Endodermal cell (in vitro differentiated cells): ENCODE data around the gene STAM2. TPM values are rescaled to one million over a fixed set of nuclear protein-coding genes. Genes with fewer than 3 reads are reported as not detected.

Experiments used
- DNase-seq: peaks from one replicate; pipeline ENCODE4 v3.0.0-alpha.2; 2017
- H3K27ac ChIP-seq: 2 replicates; pipeline ENCODE4 v1.5.1; 2013; ENCODE audit warnings: mild to moderate bottlenecking, low read depth, low read length, moderate library complexity
- H3K27me3 ChIP-seq: 2 replicates; pipeline ENCODE4 v1.6.1; 2013; ENCODE audit warnings: mild to moderate bottlenecking, low read length, moderate library complexity; ENCODE audit not compliant: insufficient read depth, control insufficient read depth, poor library complexity, severe bottlenecking
- H3K36me3 ChIP-seq: 2 replicates; pipeline ENCODE4 v1.7.0; 2013; ENCODE audit warnings: mild to moderate bottlenecking, low read length, moderate library complexity; ENCODE audit not compliant: control insufficient read depth, insufficient read depth
- H3K4me1 ChIP-seq: one replicate; pipeline ENCODE4 v1.7.0; 2013; ENCODE audit warnings: low read length; ENCODE audit not compliant: control insufficient read depth, insufficient read depth
- H3K4me3 ChIP-seq: 2 replicates; pipeline ENCODE4 v1.5.1; 2013; ENCODE audit warnings: mild to moderate bottlenecking, low read length, moderate library complexity
- H3K9ac ChIP-seq: 2 replicates; pipeline ENCODE4 v1.6.1; 2013; ENCODE audit warnings: mild to moderate bottlenecking, low read length, moderate library complexity; ENCODE audit not compliant: poor library complexity, severe bottlenecking; ENCODE audit errors: extremely low read depth
- H3K9me3 ChIP-seq: 2 replicates; pipeline ENCODE4 v1.6.1; 2013; ENCODE audit warnings: mild to moderate bottlenecking, low read length, moderate library complexity; ENCODE audit not compliant: control insufficient read depth
- H3K27ac Mint-ChIP-seq: 2 replicates; pipeline ENCODE4 v1.8.0; 2020; ENCODE audit warnings: mixed read lengths
- H3K27me3 Mint-ChIP-seq: 2 replicates; pipeline ENCODE4 v1.8.0; 2021; ENCODE audit warnings: mild to moderate bottlenecking, mixed read lengths; ENCODE audit not compliant: insufficient read depth
- H3K36me3 Mint-ChIP-seq: 2 replicates; pipeline ENCODE4 v1.8.0; 2020; ENCODE audit warnings: low read depth, mixed read lengths
- H3K4me1 Mint-ChIP-seq: 2 replicates; pipeline ENCODE4 v1.8.0; 2020; ENCODE audit warnings: mixed read lengths
- H3K4me3 Mint-ChIP-seq: 2 replicates; pipeline ENCODE4 v1.8.0; 2020; ENCODE audit warnings: mild to moderate bottlenecking, moderate library complexity, mixed read lengths
- H3K9me3 Mint-ChIP-seq: 2 replicates; pipeline ENCODE4 v1.8.0; 2020; ENCODE audit warnings: mild to moderate bottlenecking, mixed read lengths
- WGBS, 2 experiments: methylation state at CpG; one replicate each; pipeline versions ENCODE4 v1.1.5 to v1.1.7; 2013; ENCODE audit warnings: missing lambda C conversion rate in 2 of 2, mixed read lengths in 1 of 2; ENCODE audit not compliant: insufficient coverage in 1 of 2, insufficient read length in 1 of 2; 5-methylcytosine and 5-hydroxymethylcytosine counted together
- total RNA-seq, 2 donors: library from RNA; stranded (reverse); fragmentation: NEBNext Ultra II Directional in 1 of 2; extraction: Animal tissue kit (Norgen Biotek cat#: 25700) in 1 of 2; gene quantifications; 2 replicates in 1 of 2; 3 replicates in 1 of 2; pipeline ENCODE4 v1.2.1, GENCODE V29; 2021
- TF ChIP-seq, protein P1 (sequence below): fragments of 200-600 bp; sonication (generic); conservative IDR thresholded peaks from 2 replicates; pipeline ENCODE4 v1.5.0; 2021; ENCODE audit warnings: antibody characterized with exemption, mild to moderate bottlenecking

Gene STAM2
- total RNA-seq, 2 donors from 2014 or later: 21.5 to 30.9 TPM

DNA sequence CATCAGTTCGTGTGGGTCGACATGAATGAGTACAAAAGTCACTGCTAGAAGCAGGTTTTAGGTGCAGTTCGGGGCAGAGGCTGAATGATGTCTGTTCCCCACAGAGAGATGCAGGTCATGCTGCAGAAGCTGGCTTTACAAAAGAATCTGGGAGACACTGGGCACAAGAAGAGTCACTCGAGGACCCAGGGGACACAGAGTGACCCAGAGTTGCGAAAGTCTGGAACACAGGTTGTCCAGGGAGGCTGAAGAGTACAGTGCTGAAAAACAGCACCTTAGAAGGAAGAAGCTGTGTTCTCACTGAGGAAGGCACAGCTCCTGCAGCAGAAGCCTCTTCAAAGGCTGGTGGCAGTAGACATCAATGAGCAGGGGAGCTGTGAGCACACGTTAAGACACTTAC lies 91.5 kb downstream of the STAM2 start:
- no peak for DNase-seq
- no peaks in the 10 kb centered on the region for H3K4me1 Mint-ChIP-seq
- TF ChIP-seq, protein P1, sequence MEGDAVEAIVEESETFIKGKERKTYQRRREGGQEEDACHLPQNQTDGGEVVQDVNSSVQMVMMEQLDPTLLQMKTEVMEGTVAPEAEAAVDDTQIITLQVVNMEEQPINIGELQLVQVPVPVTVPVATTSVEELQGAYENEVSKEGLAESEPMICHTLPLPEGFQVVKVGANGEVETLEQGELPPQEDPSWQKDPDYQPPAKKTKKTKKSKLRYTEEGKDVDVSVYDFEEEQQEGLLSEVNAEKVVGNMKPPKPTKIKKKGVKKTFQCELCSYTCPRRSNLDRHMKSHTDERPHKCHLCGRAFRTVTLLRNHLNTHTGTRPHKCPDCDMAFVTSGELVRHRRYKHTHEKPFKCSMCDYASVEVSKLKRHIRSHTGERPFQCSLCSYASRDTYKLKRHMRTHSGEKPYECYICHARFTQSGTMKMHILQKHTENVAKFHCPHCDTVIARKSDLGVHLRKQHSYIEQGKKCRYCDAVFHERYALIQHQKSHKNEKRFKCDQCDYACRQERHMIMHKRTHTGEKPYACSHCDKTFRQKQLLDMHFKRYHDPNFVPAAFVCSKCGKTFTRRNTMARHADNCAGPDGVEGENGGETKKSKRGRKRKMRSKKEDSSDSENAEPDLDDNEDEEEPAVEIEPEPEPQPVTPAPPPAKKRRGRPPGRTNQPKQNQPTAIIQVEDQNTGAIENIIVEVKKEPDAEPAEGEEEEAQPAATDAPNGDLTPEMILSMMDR: no peak
- no peak overlapping the region for H3K4me3 Mint-ChIP-seq
- H3K9me3 Mint-ChIP-seq: no peaks in the 10 kb centered on the region
- H3K27ac Mint-ChIP-seq: no peak overlapping the region
- Histone ChIP-seq H3K9me3 (no peaks in the 10 kb centered on the region), H3K4me3 (no peak overlapping the region), H3K36me3 (no peaks in the 10 kb centered on the region), H3K4me1 (no peaks in the 10 kb centered on the region), H3K9ac (no peak overlapping the region), H3K27me3 (no peaks in the 10 kb centered on the region), H3K27ac (no peak overlapping the region)
- H3K27me3 Mint-ChIP-seq: peaks cover 2% of the 10 kb centered on the region
- H3K36me3 Mint-ChIP-seq: no peaks in the 10 kb centered on the region
- WGBS, 2 experiments: 87 to 93% methylated on average over 6 of the region's 6 CpGs

DNA sequence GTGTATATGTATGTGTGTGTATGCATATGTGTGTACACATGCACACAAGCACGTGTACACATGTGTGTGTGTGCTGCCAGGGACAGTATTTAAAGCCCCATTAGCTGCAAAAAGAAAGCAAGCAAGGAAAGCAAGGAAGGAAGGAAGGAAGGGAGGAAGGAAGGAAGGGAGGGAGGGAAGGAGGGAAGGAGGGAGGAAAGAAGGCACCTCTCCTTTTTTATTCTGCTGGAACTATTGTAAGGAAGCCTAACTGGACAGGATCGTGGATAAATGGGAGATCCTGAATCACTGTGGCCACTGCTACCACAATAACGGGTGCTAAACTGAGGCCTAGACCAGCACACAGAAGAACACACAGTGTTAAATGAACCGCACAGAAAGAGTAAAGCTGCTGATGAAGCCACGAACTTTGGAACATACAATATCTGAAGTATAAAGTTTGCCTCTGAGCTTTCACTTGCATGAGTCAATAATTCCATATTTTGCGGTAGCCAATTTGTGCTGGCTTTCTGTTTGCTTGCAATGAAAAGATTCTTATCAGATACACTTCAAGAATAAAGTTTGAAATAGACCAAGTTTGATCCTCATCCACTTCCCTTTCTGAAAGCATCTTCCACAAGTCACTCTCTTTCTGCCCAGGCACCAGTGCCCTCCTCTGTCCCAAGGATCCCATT lies 92.2 kb downstream of the STAM2 start:
- H3K27me3 ChIP-seq: no peaks in the 10 kb centered on the region
- TF ChIP-seq, protein P1: no peak
- WGBS, 2 experiments: 90 to 96% methylated on average over 6 of the region's 6 CpGs

GRCh38 chr2:152078662-152079061 lies 96.9 kb downstream of the STAM2 start:
- H3K27me3 ChIP-seq: no peaks in the 10 kb centered on the region
- Mint-ChIP-seq H3K36me3 (no peaks in the 10 kb centered on the region), H3K27me3 (peaks cover 2% of the 10 kb centered on the region), H3K27ac (no peak overlapping the region), H3K9me3 (no peaks in the 10 kb centered on the region), H3K4me3 (no peak overlapping the region), H3K4me1 (peaks cover 1% of the 10 kb centered on the region)
- TF ChIP-seq, protein P1: no peak
- H3K4me1 ChIP-seq: no peaks in the 10 kb centered on the region
- H3K4me3 ChIP-seq: no peak overlapping the region
- WGBS, 2 experiments: 83 to 97% methylated on average over 1 to 2 of the region's 2 CpGs
- H3K36me3 ChIP-seq: no peaks in the 10 kb centered on the region
- DNase-seq: no peak
- H3K9me3 ChIP-seq: no peaks in the 10 kb centered on the region
- no peak overlapping the region for H3K27ac ChIP-seq
- no peak overlapping the region for H3K9ac ChIP-seq

More for the DNA sequence above, 92.2 kb downstream of the STAM2 start:
- Mint-ChIP-seq H3K27me3 (peaks cover 2% of the 10 kb centered on the region), H3K27ac (no peak overlapping the region), H3K36me3 (no peaks in the 10 kb centered on the region), H3K4me3 (no peak overlapping the region), H3K4me1 (no peaks in the 10 kb centered on the region), H3K9me3 (no peaks in the 10 kb centered on the region)
- DNase-seq: no peak
- H3K4me3 ChIP-seq: no peak overlapping the region
- H3K9me3 ChIP-seq: no peaks in the 10 kb centered on the region
- no peak overlapping the region for H3K9ac ChIP-seq
- H3K36me3 ChIP-seq: no peaks in the 10 kb centered on the region
- H3K27ac ChIP-seq: no peak overlapping the region
- no peaks in the 10 kb centered on the region for H3K4me1 ChIP-seq
